ENCODE measurements around the gene FUOM. TPM values are rescaled to one million over a fixed set of nuclear protein-coding genes. Genes with fewer than 3 reads are reported as not detected.

The FUOM gene
- total RNA-seq, 1 donor from 2014 or later, result 9.3 TPM

- Histone ChIP-seq H3K4me2 (no peak overlapping the region), H3K27me3 (peaks cover 3% of the 10 kb centered on the region), H3K79me2 (ENCODE audit: low read depth) (peaks cover 5% of the 10 kb centered on the region), H2AFZ (replicated peaks) (no peak overlapping the region), H3K9me3 (ENCODE audit: low read depth) (no peaks in the 10 kb centered on the region), H3K4me1 (peaks cover 5% of the 10 kb centered on the region), H3K9ac (no peak overlapping the region), H3K36me3 (no peaks in the 10 kb centered on the region), H4K20me1 (ENCODE audit: low read depth) (peaks cover 17% of the 10 kb centered on the region), H3F3A (ENCODE audit: low read depth) (no peaks in the 10 kb centered on the region), H3K27ac (no peak overlapping the region), H3K4me3 (no peak overlapping the region)
- Mint-ChIP-seq H3K4me1 (peaks cover 3% of the 10 kb centered on the region), H3K27ac (no peak overlapping the region), H3K9me3 (peaks cover 2% of the 10 kb centered on the region), H3K36me3 (no peaks in the 10 kb centered on the region), H3K27me3 (ENCODE audit: insufficient read depth, low read depth) (peaks cover 12% of the 10 kb centered on the region), H3K4me3 (no peak overlapping the region)
- DNase-seq (ENCODE audit: low spot score), result no peak
- TF ChIP-seq EZH2 (IDR thresholded peaks at IDR 0.05) (no peak), CTCF (IDR thresholded peaks at IDR 0.05) (peak; percentile 23)
These were observed 6.2 kb downstream of the FUOM start for GRCh38 chr10:133351408-133352318.

GRCh38 chr10:133350950-133351329 is 6.9 kb downstream of the FUOM start:
- no peaks in the 10 kb centered on the region for H3F3A ChIP-seq (ENCODE audit: low read depth)
- H3K4me3 ChIP-seq, result no peak overlapping the region
- peaks cover 5% of the 10 kb centered on the region for H3K4me1 ChIP-seq
- H3K9me3 ChIP-seq (ENCODE audit: low read depth), result no peaks in the 10 kb centered on the region
- H4K20me1 ChIP-seq (ENCODE audit: low read depth), result peaks cover 10% of the 10 kb centered on the region
- no peak overlapping the region for H2AFZ ChIP-seq (replicated peaks)
- no peak overlapping the region for H3K4me2 ChIP-seq
- no peaks in the 10 kb centered on the region for H3K79me2 ChIP-seq (ENCODE audit: low read depth)
- no peak overlapping the region for H3K27ac ChIP-seq
- no peak overlapping the region for H3K27ac Mint-ChIP-seq
- H3K27me3 ChIP-seq, result no peaks in the 10 kb centered on the region
- no peak for DNase-seq (ENCODE audit: low spot score)
- H3K9me3 Mint-ChIP-seq, result peaks cover 2% of the 10 kb centered on the region
- TF ChIP-seq EZH2 (IDR thresholded peaks at IDR 0.05) (no peak), EZH2phosphoT487 (IDR thresholded peaks at IDR 0.05) (no peak), CTCF (IDR thresholded peaks at IDR 0.05) (no peak)
- H3K9ac ChIP-seq, result no peak overlapping the region
- H3K36me3 ChIP-seq, result no peaks in the 10 kb centered on the region
- no peaks in the 10 kb centered on the region for H3K36me3 Mint-ChIP-seq
- H3K4me3 Mint-ChIP-seq, result no peak overlapping the region
- peaks cover 13% of the 10 kb centered on the region for H3K27me3 Mint-ChIP-seq (ENCODE audit: insufficient read depth, low read depth)
- peaks cover 3% of the 10 kb centered on the region for H3K4me1 Mint-ChIP-seq

- no peak overlapping the region for H3K27ac Mint-ChIP-seq
- Histone ChIP-seq H2AFZ (replicated peaks) (no peak overlapping the region), H3K36me3 (no peaks in the 10 kb centered on the region), H4K20me1 (ENCODE audit: low read depth) (peaks cover 5% of the 10 kb centered on the region), H3K27me3 (no peaks in the 10 kb centered on the region), H3K27ac (no peak overlapping the region), H3K4me1 (peaks cover 5% of the 10 kb centered on the region), H3K4me2 (no peak overlapping the region), H3K4me3 (no peak overlapping the region), H3K79me2 (ENCODE audit: low read depth) (no peaks in the 10 kb centered on the region), H3K9ac (no peak overlapping the region), H3F3A (ENCODE audit: low read depth) (no peaks in the 10 kb centered on the region), H3K9me3 (ENCODE audit: low read depth) (no peaks in the 10 kb centered on the region)
- peaks cover 13% of the 10 kb centered on the region for H3K27me3 Mint-ChIP-seq (ENCODE audit: insufficient read depth, low read depth)
- H3K9me3 Mint-ChIP-seq, result peaks cover 6% of the 10 kb centered on the region
- DNase-seq (ENCODE audit: low spot score), result no peak
- no peak for TF ChIP-seq EZH2 (IDR thresholded peaks at IDR 0.05)
- no peak for TF ChIP-seq EZH2phosphoT487 (IDR thresholded peaks at IDR 0.05)
- no peak for TF ChIP-seq CTCF (IDR thresholded peaks at IDR 0.05)
- H3K36me3 Mint-ChIP-seq, result no peaks in the 10 kb centered on the region
- H3K4me3 Mint-ChIP-seq, result no peak overlapping the region
- peaks cover 3% of the 10 kb centered on the region for H3K4me1 Mint-ChIP-seq
These were observed 7.4 kb downstream of the FUOM start for GRCh38 chr10:133350283-133350949.

Measured in neural progenitor cell (in vitro differentiated cells).